Measurements from ENCODE around the gene SKIDA1. TPM values are rescaled to one million over a fixed set of nuclear protein-coding genes. Genes with fewer than 3 reads are reported as not detected.
A peak's percentile ranks its signal among the peaks of the same experiment; 100 is the strongest.

Gene SKIDA1
- total RNA-seq, 1 experiment from 2014 or later: 0.34 TPM

- TF ChIP-seq EZH2 (IDR thresholded peaks at IDR 0.05) (no peak), RAD21 (IDR thresholded peaks at IDR 0.05; ENCODE audit: low read depth) (peak; percentile 13; the same call in 1 of the 2 replicates), SP1 (IDR thresholded peaks at IDR 0.05; ENCODE audit: low read depth) (no peak), ZNF274 (IDR thresholded peaks at IDR 0.05; ENCODE audit: low read depth, low read length) (no peak), EZH2phosphoT487 (IDR thresholded peaks at IDR 0.05; ENCODE audit: borderline replicate concordance) (no peak), ELF1 (IDR thresholded peaks at IDR 0.05; ENCODE audit: borderline replicate concordance, low read depth) (no peak), EGR1 (IDR thresholded peaks at IDR 0.05; ENCODE audit: low read depth) (peak; percentile 77), POLR2AphosphoS5 (IDR thresholded peaks at IDR 0.05; ENCODE audit: low read depth, low read length) (no peak), YY1 (IDR thresholded peaks at IDR 0.05; ENCODE audit: extremely low read depth, insufficient replicate concordance, low read depth, low read length) (peak; percentile 31), CEBPB (IDR thresholded peaks at IDR 0.05; ENCODE audit: low read depth) (no peak), SRF (IDR thresholded peaks at IDR 0.05; ENCODE audit: low read depth) (no peak), JUND (IDR thresholded peaks at IDR 0.05) (no peak)
- TF ChIP-seq, protein P1, sequence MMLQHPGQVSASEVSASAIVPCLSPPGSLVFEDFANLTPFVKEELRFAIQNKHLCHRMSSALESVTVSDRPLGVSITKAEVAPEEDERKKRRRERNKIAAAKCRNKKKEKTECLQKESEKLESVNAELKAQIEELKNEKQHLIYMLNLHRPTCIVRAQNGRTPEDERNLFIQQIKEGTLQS (IDR thresholded peaks at IDR 0.05): no peak
Observed at GRCh38 chr10:21496343-21497176, 28.9 kb downstream of the SKIDA1 start (continued).

- peak overlapping the region; percentile 63 to 80 for H3K4me3 ChIP-seq (replicated peaks in 1 of 2; ENCODE audit: low read depth in 1 of 2, low read length in 2 of 2)
- peak overlapping the region; percentile 83 for H3K27ac ChIP-seq (ENCODE audit: low read depth, low read length)
- RAD21 ChIA-PET (ENCODE audit: low non-redundant PET in 1 of 2, low total read pairs in 2 of 2, uncharacterized antibody in 2 of 2, unreplicated experiment in 2 of 2): interaction anchor here (0.6 to 1.6 kb wide), 8 partner anchors 30 to 255 kb away, joined by 3 to 8 read pairs (median 4); partner anchors contain the start of gene SKIDA1 (in 1 of the 2)
- intact Hi-C loops (cut with micrococcal nuclease): loop anchor here (1.0 to 5.0 kb wide), 7 partner anchors 31 to 1491 kb away; no protein-coding TSS in a partner anchor
- POLR2A ChIA-PET: interaction anchor here (0.6 to 1.2 kb wide), 3 partner anchors 24 to 159 kb away, joined by 3 to 5 read pairs (median 4); no protein-coding TSS in a partner anchor
- H3K9ac ChIP-seq (ENCODE audit: low read length): peak overlapping the region; percentile 71
- ATAC-seq: peak; percentile 72
- peak overlapping the region; percentile 90 for H3K4me2 ChIP-seq (ENCODE audit: low read length)
- no peak overlapping the region for H2AFZ ChIP-seq (ENCODE audit: low read depth, low read length, poor library complexity, severe bottlenecking)
- H4K20me1 ChIP-seq (ENCODE audit: insufficient read depth): no peaks in the 10 kb centered on the region
- no peaks in the 10 kb centered on the region for H3K79me2 ChIP-seq (ENCODE audit: insufficient read depth, low read length)
- DNase-seq (ENCODE audit: low read depth, low spot score): peak; percentile 67
- CTCF ChIA-PET: interaction anchor here (0.7 to 3.0 kb wide), 15 partner anchors 11 to 495 kb away, joined by 3 to 17 read pairs (median 5); no protein-coding TSS in a partner anchor
- peaks cover 2 to 20% of the 10 kb centered on the region in 2 experiments; a peak in 2 of 4 replicates for H3K4me1 ChIP-seq (ENCODE audit: control insufficient read depth in 1 of 2, insufficient read depth in 2 of 2, low read length in 2 of 2)
- H3K27me3 ChIP-seq (ENCODE audit: insufficient read depth, low read length): peaks cover 3% of the 10 kb centered on the region; the same call in 1 of the 2 replicates
- H3K9me2 ChIP-seq (ENCODE audit: insufficient read depth): no peaks in the 10 kb centered on the region
- no TSS peak for BruUV-seq (replicated peaks)
- H3K36me3 ChIP-seq (ENCODE audit: control insufficient read depth in 1 of 2, insufficient read depth in 2 of 2, low read length in 2 of 2): no peaks in the 10 kb centered on the region
- H3K9me3 ChIP-seq (ENCODE audit: control insufficient read depth in 1 of 2, insufficient read depth in 1 of 2, low read depth in 1 of 2, low read length in 2 of 2): no peaks in the 10 kb centered on the region
- no peak for TF ChIP-seq ZFX (IDR thresholded peaks at IDR 0.05)
- TF ChIP-seq, protein P2, sequence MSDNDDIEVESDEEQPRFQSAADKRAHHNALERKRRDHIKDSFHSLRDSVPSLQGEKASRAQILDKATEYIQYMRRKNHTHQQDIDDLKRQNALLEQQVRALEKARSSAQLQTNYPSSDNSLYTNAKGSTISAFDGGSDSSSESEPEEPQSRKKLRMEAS (IDR thresholded peaks at IDR 0.05): peak; percentile 87
- no peak for TF ChIP-seq REST (IDR thresholded peaks at IDR 0.05; ENCODE audit: low read depth)
- peak; percentile 60 for TF ChIP-seq TCF7L2 (IDR thresholded peaks at IDR 0.05; ENCODE audit: borderline replicate concordance, extremely low read depth, insufficient read depth, insufficient read length)
- no peak for TF ChIP-seq CBX3 (IDR thresholded peaks at IDR 0.05; ENCODE audit: low read depth)
- TF ChIP-seq SP1 (IDR thresholded peaks at IDR 0.05; ENCODE audit: low read depth): no peak; the same call in 1 of the 2 replicates
- no peak for TF ChIP-seq CEBPB (IDR thresholded peaks at IDR 0.05; ENCODE audit: low read depth)
- TF ChIP-seq, protein P1 (IDR thresholded peaks at IDR 0.05): no peak
- TF ChIP-seq POLR2A (IDR thresholded peaks at IDR 0.05; ENCODE audit: borderline replicate concordance, extremely low read depth, insufficient read depth, insufficient read length): peak; percentile 62
- TF ChIP-seq EGR1 (IDR thresholded peaks at IDR 0.05; ENCODE audit: low read depth): 0 out of 2 replicates have a peak, but pooled peaks have one; percentile 34
- TF ChIP-seq ELF1 (IDR thresholded peaks at IDR 0.05; ENCODE audit: borderline replicate concordance, low read depth): no peak
- no peak for TF ChIP-seq FOSL1 (IDR thresholded peaks at IDR 0.05; ENCODE audit: low read depth)
Observed at GRCh38 chr10:21495752-21496342, 29.6 kb downstream of the SKIDA1 start.
